ENCODE results near the gene PRPF6.

The PRPF6 gene

GRCh38 chr20:64051033-64051452 is 70.1 kb downstream of the PRPF6 start:
- DNase-seq (ENCODE audit: low read depth): no peak
- in situ Hi-C loops (cut with HindIII; ENCODE audit: low sequenced_read_pairs): loop anchor here (5.0 kb wide), 1 partner anchor 49 kb away; no protein-coding TSS in a partner anchor
- H3K4me3 ChIP-seq (ENCODE audit: low read depth, low read length): no peak overlapping the region
- TF ChIP-seq, protein P1, sequence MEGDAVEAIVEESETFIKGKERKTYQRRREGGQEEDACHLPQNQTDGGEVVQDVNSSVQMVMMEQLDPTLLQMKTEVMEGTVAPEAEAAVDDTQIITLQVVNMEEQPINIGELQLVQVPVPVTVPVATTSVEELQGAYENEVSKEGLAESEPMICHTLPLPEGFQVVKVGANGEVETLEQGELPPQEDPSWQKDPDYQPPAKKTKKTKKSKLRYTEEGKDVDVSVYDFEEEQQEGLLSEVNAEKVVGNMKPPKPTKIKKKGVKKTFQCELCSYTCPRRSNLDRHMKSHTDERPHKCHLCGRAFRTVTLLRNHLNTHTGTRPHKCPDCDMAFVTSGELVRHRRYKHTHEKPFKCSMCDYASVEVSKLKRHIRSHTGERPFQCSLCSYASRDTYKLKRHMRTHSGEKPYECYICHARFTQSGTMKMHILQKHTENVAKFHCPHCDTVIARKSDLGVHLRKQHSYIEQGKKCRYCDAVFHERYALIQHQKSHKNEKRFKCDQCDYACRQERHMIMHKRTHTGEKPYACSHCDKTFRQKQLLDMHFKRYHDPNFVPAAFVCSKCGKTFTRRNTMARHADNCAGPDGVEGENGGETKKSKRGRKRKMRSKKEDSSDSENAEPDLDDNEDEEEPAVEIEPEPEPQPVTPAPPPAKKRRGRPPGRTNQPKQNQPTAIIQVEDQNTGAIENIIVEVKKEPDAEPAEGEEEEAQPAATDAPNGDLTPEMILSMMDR (IDR thresholded peaks at IDR 0.05; ENCODE audit: low read depth, low read length, missing control alignments): no peak

DNA sequence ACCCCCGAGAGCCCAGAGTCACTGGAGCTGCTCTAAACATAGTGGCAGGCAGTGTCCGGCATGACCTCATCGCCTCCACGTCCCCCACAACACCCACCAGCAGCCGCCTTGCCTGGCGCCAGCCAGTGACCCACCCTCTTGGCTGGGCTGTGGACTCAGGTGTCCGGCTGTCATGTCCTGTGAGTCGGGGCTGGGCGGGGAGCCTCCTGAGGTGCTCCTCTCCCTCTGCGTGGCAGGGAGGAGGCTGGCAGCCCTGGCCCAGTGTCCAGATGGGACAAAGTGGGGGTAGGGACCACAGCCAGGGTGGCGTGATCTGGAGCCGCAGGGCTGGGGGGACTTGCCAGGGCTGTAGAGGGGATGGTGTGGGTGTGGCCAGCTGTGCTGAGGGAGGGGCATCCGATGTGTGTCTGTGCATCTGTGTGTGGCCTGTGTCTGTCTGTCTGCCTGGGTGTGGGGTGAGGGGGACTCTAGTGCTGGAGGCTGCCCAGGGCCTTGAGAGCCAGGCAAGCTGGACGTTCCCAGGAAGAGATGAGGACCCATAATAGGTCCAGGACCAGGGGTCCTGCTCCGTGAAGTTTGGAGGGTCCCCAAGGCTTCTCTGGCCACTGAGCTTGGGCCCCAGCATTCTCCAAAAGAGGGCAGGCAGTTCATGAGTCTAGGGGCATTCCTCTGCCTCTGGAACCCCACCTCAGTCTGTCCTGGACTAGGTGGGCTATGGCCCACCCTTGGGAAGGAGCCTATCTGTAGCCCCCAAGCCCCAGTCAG is 70.8 kb downstream of the PRPF6 start:
- DNase-seq (ENCODE audit: low read depth): no peak
- in situ Hi-C loops (cut with HindIII; ENCODE audit: low sequenced_read_pairs): loop anchor here (5.0 kb wide), 1 partner anchor 49 kb away; no protein-coding TSS in a partner anchor
- no peak overlapping the region for H3K4me3 ChIP-seq (ENCODE audit: low read depth, low read length)
- TF ChIP-seq, protein P1 (IDR thresholded peaks at IDR 0.05; ENCODE audit: low read depth, low read length, missing control alignments): no peak

DNA sequence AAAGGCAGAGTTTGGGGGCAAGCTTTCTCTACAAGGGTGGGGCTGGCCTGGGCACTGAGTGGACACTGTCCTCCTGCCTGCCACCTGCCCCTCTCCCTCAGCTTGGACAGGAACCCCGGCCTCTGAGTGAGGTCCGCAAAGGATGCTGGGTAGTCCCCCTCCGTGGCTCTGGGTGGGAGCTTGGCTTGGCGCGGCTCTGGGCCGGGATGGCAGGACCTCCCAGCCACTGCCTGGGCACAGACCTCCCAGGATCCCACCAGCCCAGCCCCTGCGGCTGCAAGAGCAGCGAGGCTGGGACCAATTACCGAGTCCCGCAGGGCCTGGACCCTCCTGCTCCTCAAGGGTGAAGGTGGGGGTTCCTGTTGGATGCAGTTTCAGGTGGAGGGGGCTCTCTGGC is 71.4 kb downstream of the PRPF6 start:
- in situ Hi-C loops (cut with HindIII; ENCODE audit: low sequenced_read_pairs): loop anchor here (5.0 kb wide), 1 partner anchor 50 kb away; no protein-coding TSS in a partner anchor
- DNase-seq (ENCODE audit: low read depth): no peak
- TF ChIP-seq, protein P1 (IDR thresholded peaks at IDR 0.05; ENCODE audit: low read depth, low read length, missing control alignments): no peak
- H3K4me3 ChIP-seq (ENCODE audit: low read depth, low read length): no peak overlapping the region

GRCh38 chr20:64052987-64053840 is 72.3 kb downstream of the PRPF6 start:
- H3K4me3 ChIP-seq (ENCODE audit: low read depth, low read length): no peak overlapping the region
- DNase-seq (ENCODE audit: low read depth): no peak
- in situ Hi-C loops (cut with HindIII; ENCODE audit: low sequenced_read_pairs): loop anchor here (5.0 kb wide), 1 partner anchor 51 kb away; no protein-coding TSS in a partner anchor
- TF ChIP-seq, protein P1 (IDR thresholded peaks at IDR 0.05; ENCODE audit: low read depth, low read length, missing control alignments): no peak

GRCh38 chr20:64053841-64054661 is 73.1 kb downstream of the PRPF6 start:
- no peak for DNase-seq (ENCODE audit: low read depth)
- H3K4me3 ChIP-seq (ENCODE audit: low read depth, low read length): no peak overlapping the region
- in situ Hi-C loops (cut with HindIII; ENCODE audit: low sequenced_read_pairs): loop anchor here (5.0 kb wide), 1 partner anchor 52 kb away; no protein-coding TSS in a partner anchor
- TF ChIP-seq, protein P1 (IDR thresholded peaks at IDR 0.05; ENCODE audit: low read depth, low read length, missing control alignments): peak; percentile 23
